ENCODE data around the gene TSPAN4.
A peak's percentile ranks its signal among the peaks of the same experiment; 100 is the strongest.

TSPAN4 gene

GRCh38 chr11:808427-809286 is 34.0 kb upstream of the TSPAN4 start:
- DNase-seq = no peak

- peak; percentile 96 for DNase-seq
Measured at GRCh38 chr11:809287-810039, 33.2 kb upstream of the TSPAN4 start, which contains the start of gene RPLP2. TSS of gene RPLP2 (plus strand) at chr11:809967. CDS start at chr11:810235, 268 bp downstream.

- DNase-seq = no peak
Measured at GRCh38 chr11:810040-810567, 32.5 kb upstream of the TSPAN4 start.

- DNase-seq = no peak
Measured at GRCh38 chr11:811446-812245, 31.0 kb upstream of the TSPAN4 start.

- DNase-seq = no peak
Measured at GRCh38 chr11:812390-812789, 30.3 kb upstream of the TSPAN4 start.

GRCh38 chr11:813072-813455 is 29.6 kb upstream of the TSPAN4 start:
- DNase-seq = no peak

- no peak for DNase-seq
Measured at GRCh38 chr11:813456-814096, 29.1 kb upstream of the TSPAN4 start.

GRCh38 chr11:815675-816432 is 26.8 kb upstream of the TSPAN4 start:
- no peak for DNase-seq

- no peak for DNase-seq
Measured at GRCh38 chr11:816433-816779, 26.2 kb upstream of the TSPAN4 start.

- DNase-seq = no peak
Measured at GRCh38 chr11:818396-819128, 24.1 kb upstream of the TSPAN4 start, which contains the start of gene PNPLA2. TSS of gene PNPLA2 (plus strand) at chr11:818914. CDS start at chr11:819719, 805 bp downstream.

- peak; percentile 92 for DNase-seq
Measured at GRCh38 chr11:819129-819931, 23.3 kb upstream of the TSPAN4 start.

GRCh38 chr11:819943-820649 is 22.6 kb upstream of the TSPAN4 start:
- DNase-seq = peak; percentile 82

- no peak for DNase-seq
Measured at GRCh38 chr11:820655-821511, 21.8 kb upstream of the TSPAN4 start.

GRCh38 chr11:821512-822371 is 20.9 kb upstream of the TSPAN4 start:
- no peak for DNase-seq

- no peak for DNase-seq
Measured at GRCh38 chr11:823441-824291, 19.0 kb upstream of the TSPAN4 start.

GRCh38 chr11:824292-824880 is 18.3 kb upstream of the TSPAN4 start:
- no peak for DNase-seq

Measured in COR-L47 (cell line).